Tibial nerve (tissue), 4 donors: ENCODE measurements around the gene SOX12.

Experiments
- CTCF ChIP-seq, 5 experiments: fragments of 200-600 bp in 3 of 5; fragments of 450-650 bp in 2 of 5; sonication (generic) in 3 of 5; IDR thresholded peaks; one replicate each; pipeline ENCODE4 v1.5.1; 2016 to 2019; ENCODE audit warnings: antibody characterized with exemption in 5 of 5, mild to moderate bottlenecking in 3 of 5, moderate library complexity in 2 of 5
- EP300 ChIP-seq, 2 donors: sonication (generic); formaldehyde crosslinking; IDR thresholded peaks; one replicate each; pipeline ENCODE4 v1.6.1; 2017; ENCODE audit warnings: antibody characterized with exemption in 2 of 2, mild to moderate bottlenecking in 1 of 2
- POLR2A ChIP-seq, 2 donors: fragments of 450-650 bp; IDR thresholded peaks; one replicate each; pipeline ENCODE4 v1.6.1; 2017; ENCODE audit warnings: antibody characterized with exemption in 2 of 2, mild to moderate bottlenecking in 2 of 2, moderate library complexity in 2 of 2

- TF ChIP-seq EP300 (IDR thresholded peaks at IDR 0.05) (no peak), CTCF (IDR thresholded peaks at IDR 0.05) (no peak), POLR2A (IDR thresholded peaks at IDR 0.05) (no peak)
Observed at GRCh38 chr20:308427-309038, 16.8 kb upstream of the SOX12 start.
